MCF 10A (cell line): ENCODE data around the gene TNC. TPM values are rescaled to one million over a fixed set of nuclear protein-coding genes. Genes with fewer than 3 reads are reported as not detected.
A peak's percentile ranks its signal among the peaks of the same experiment; 100 is the strongest.

Experiments used
- BruUV-seq: library from RNA; stranded (reverse); fragments of 400-500 nt; replicated peaks from 2 replicates; lab custom pipeline; 2021; lab: Mats Ljungman, UMichigan
- CTCF ChIA-PET: fragments of 300-600 bp; sonication (Branson Sonifier 250); formaldehyde crosslinking; extraction: SDS; loops from one replicate; lab custom pipeline; 2021; ENCODE audit warnings: antibody characterized with exemption, inconsistent platforms; lab: Yijun Ruan, JAX
- POLR2A ChIA-PET: fragments of 300-600, 350-650 bp; sonication (Branson Sonifier 250); formaldehyde crosslinking; extraction: SDS; loops from one replicate; lab custom pipeline; 2020; ENCODE audit warnings: antibody characterized with exemption, inconsistent platforms; lab: Yijun Ruan, JAX
- DNase-seq: peaks from one replicate; pipeline ENCODE4 v3.0.0-alpha.2; 2018; ENCODE audit not compliant: unreplicated experiment
- H3K27ac Mint-ChIP-seq: one replicate; pipeline ENCODE4 v1.8.0; 2022; ENCODE audit warnings: mild to moderate bottlenecking, low read depth, mixed read lengths; ENCODE audit not compliant: unreplicated experiment
- H3K27me3 Mint-ChIP-seq: one replicate; pipeline ENCODE4 v1.8.0; 2022; ENCODE audit warnings: mixed read lengths; ENCODE audit not compliant: insufficient read depth, unreplicated experiment
- H3K36me3 Mint-ChIP-seq: one replicate; pipeline ENCODE4 v1.8.0; 2022; ENCODE audit warnings: mild to moderate bottlenecking, moderate library complexity, mixed read lengths; ENCODE audit not compliant: insufficient read depth, unreplicated experiment
- H3K4me1 Mint-ChIP-seq: one replicate; pipeline ENCODE4 v1.8.0; 2022; ENCODE audit warnings: mixed read lengths; ENCODE audit not compliant: insufficient read depth, unreplicated experiment
- H3K4me3 Mint-ChIP-seq: one replicate; pipeline ENCODE4 v1.8.0; 2022; ENCODE audit warnings: mild to moderate bottlenecking, moderate library complexity, mixed read lengths; ENCODE audit not compliant: unreplicated experiment
- H3K9me3 Mint-ChIP-seq: one replicate; pipeline ENCODE4 v1.8.0; 2022; ENCODE audit warnings: mixed read lengths; ENCODE audit not compliant: unreplicated experiment
- CTCF ChIP-seq: fragments of 200-600 bp; IDR thresholded peaks from one replicate; pipeline ENCODE4 v1.8.0; 2022; ENCODE audit warnings: antibody characterized with exemption, mild to moderate bottlenecking; ENCODE audit not compliant: unreplicated experiment
- intact Hi-C: fragments of 100-400 bp; cut with micrococcal nuclease; formaldehyde crosslinking; loops from 2 replicates; pipeline ENCODE4 v1.14.1; 2022
- total RNA-seq: library from RNA; stranded (reverse); gene quantifications from 2 replicates; pipeline ENCODE4 v1.2.3, GENCODE V29; 2022

Gene TNC
- total RNA-seq, 1 experiment from 2014 or later: 49.8 TPM

GRCh38 chr9:115069302-115069701, 48.7 kb downstream of the TNC start:
- Mint-ChIP-seq H3K36me3 (peaks cover 6% of the 10 kb centered on the region), H3K4me1 (no peaks in the 10 kb centered on the region), H3K9me3 (no peaks in the 10 kb centered on the region), H3K27ac (no peak overlapping the region), H3K4me3 (no peak overlapping the region), H3K27me3 (no peaks in the 10 kb centered on the region)
- no peak for TF ChIP-seq CTCF
- ChIA-PET CTCF (no interaction called here), POLR2A (no interaction called here)
- no peak for DNase-seq
- intact Hi-C loops: no loop called here
- BruUV-seq: no TSS peak

GRCh38 chr9:115068031-115068430, 49.9 kb downstream of the TNC start:
- intact Hi-C loops: no loop called here
- no TSS peak for BruUV-seq
- ChIA-PET CTCF (no interaction called here), POLR2A (interaction anchor here (0.6 to 0.8 kb wide), 2 partner anchors 19 to 369 kb away, joined by 3 read pairs; no protein-coding TSS in a partner anchor)
- H3K4me3 Mint-ChIP-seq: no peak overlapping the region
- no peaks in the 10 kb centered on the region for H3K27me3 Mint-ChIP-seq
- H3K36me3 Mint-ChIP-seq: peaks cover 11% of the 10 kb centered on the region
- H3K9me3 Mint-ChIP-seq: no peaks in the 10 kb centered on the region
- DNase-seq: no peak
- H3K27ac Mint-ChIP-seq: no peak overlapping the region
- no peak for TF ChIP-seq CTCF
- peaks cover 6% of the 10 kb centered on the region for H3K4me1 Mint-ChIP-seq

- H3K27ac Mint-ChIP-seq: peak overlapping the region; percentile 75
- ChIA-PET CTCF (no interaction called here), POLR2A (no interaction called here)
- no TSS peak for BruUV-seq
- no peak overlapping the region for H3K4me3 Mint-ChIP-seq
- intact Hi-C loops: no loop called here
- H3K9me3 Mint-ChIP-seq: no peaks in the 10 kb centered on the region
- peaks cover 20% of the 10 kb centered on the region for H3K4me1 Mint-ChIP-seq
- H3K27me3 Mint-ChIP-seq: no peaks in the 10 kb centered on the region
- peak; percentile 42 for DNase-seq
- no peak for TF ChIP-seq CTCF
- peaks cover 6% of the 10 kb centered on the region for H3K36me3 Mint-ChIP-seq
Observed at GRCh38 chr9:115063058-115063845, 54.7 kb downstream of the TNC start.

GRCh38 chr9:115058684-115059315, 59.2 kb downstream of the TNC start:
- Mint-ChIP-seq H3K27me3 (no peaks in the 10 kb centered on the region), H3K36me3 (peaks cover 5% of the 10 kb centered on the region), H3K4me3 (no peak overlapping the region), H3K9me3 (no peaks in the 10 kb centered on the region), H3K27ac (no peak overlapping the region), H3K4me1 (peaks cover 26% of the 10 kb centered on the region)
- no TSS peak for BruUV-seq
- CTCF ChIA-PET: interaction anchor here (0.6 to 1.3 kb wide), 3 partner anchors 43 to 146 kb away, joined by 3 to 4 read pairs (median 3); no protein-coding TSS in a partner anchor
- no peak for TF ChIP-seq CTCF
- POLR2A ChIA-PET: interaction anchor here (0.6 to 1.6 kb wide), 5 partner anchors 28 to 205 kb away, joined by 3 to 7 read pairs (median 4); no protein-coding TSS in a partner anchor
- peak; percentile 77 for DNase-seq
- intact Hi-C loops: no loop called here
